ENCODE measurements around the gene KRTAP4-11. TPM values are rescaled to one million over a fixed set of nuclear protein-coding genes. Genes with fewer than 3 reads are reported as not detected.
"Not testable (repeated sequence)": the region's sequence is repeated elsewhere in the genome, so short reads cannot be mapped to it uniquely, and the experiment has no call there.

The KRTAP4-11 gene
- total and polyA plus RNA-seq, 2 of the 8 experiments (the other 6 are each of a cell fraction or from before 2014, with no cell fraction given), result not detected

- H2BK120ac ChIP-seq (replicated peaks; ENCODE audit: low read depth, low read length); H3K4me2 ChIP-seq (ENCODE audit: insufficient read depth in 1 of 2, low read depth in 2 of 2, low read length in 2 of 2); H2BK12ac ChIP-seq (ENCODE audit: low read depth, low read length); H3K27me3 ChIP-seq (replicated peaks in 1 of 4; ENCODE audit: control insufficient read depth in 3 of 4, extremely low read depth in 1 of 4, insufficient read depth in 3 of 4, low read length in 3 of 4); FAIRE-seq; H2BK20ac ChIP-seq (ENCODE audit: low read length); H3K4ac ChIP-seq (replicated peaks; ENCODE audit: insufficient read length, low read depth, low read length); H3K14ac ChIP-seq (ENCODE audit: insufficient read length); H2BK15ac ChIP-seq (ENCODE audit: low read length); H3K4me1 ChIP-seq (replicated peaks in 1 of 4; ENCODE audit: control insufficient read depth in 3 of 4, insufficient read depth in 4 of 4, low read length in 3 of 4); DNase-seq (ENCODE audit: low read depth in 1 of 2, low spot score in 2 of 2); H3K18ac ChIP-seq (ENCODE audit: extremely low read depth, low read length); H4K91ac ChIP-seq (replicated peaks; ENCODE audit: insufficient read length, low read length); H4K5ac ChIP-seq (ENCODE audit: insufficient read length, low read depth, low read length); H3K9me3 ChIP-seq (ENCODE audit: insufficient read depth in 2 of 2, low read depth in 1 of 2, low read length in 1 of 2); H2BK5ac ChIP-seq (ENCODE audit: low read depth, low read length); H4K8ac ChIP-seq (ENCODE audit: extremely low read depth, insufficient read depth, low read length); H2AFZ ChIP-seq (ENCODE audit: low read length); H3K23ac ChIP-seq (ENCODE audit: insufficient read length); H3K36me3 ChIP-seq (ENCODE audit: control insufficient read depth in 2 of 4, insufficient read depth in 4 of 4, low read length in 3 of 4); H3K79me2 ChIP-seq (ENCODE audit: control insufficient read depth in 1 of 2, insufficient read depth in 2 of 2, low read length in 2 of 2); H3K79me1 ChIP-seq (ENCODE audit: low read depth, low read length); POLR2A ChIA-PET (ENCODE audit: partially characterized antibody); H3K27ac ChIP-seq (ENCODE audit: low read depth, low read length); H3K56ac ChIP-seq (replicated peaks; ENCODE audit: insufficient read length, low read depth, low read length); H4K20me1 ChIP-seq (replicated peaks in 1 of 2; ENCODE audit: control insufficient read depth in 1 of 2, insufficient read depth in 2 of 2, low read length in 2 of 2); H2AK5ac ChIP-seq (ENCODE audit: low read depth, low read length); H3K23me2 ChIP-seq (ENCODE audit: low read depth, low read length); H3K4me3 ChIP-seq (ENCODE audit: extremely low read depth in 1 of 4, insufficient read depth in 2 of 4, low read depth in 3 of 4, low read length in 4 of 4); H3K9ac ChIP-seq (replicated peaks in 1 of 4; ENCODE audit: extremely low read depth in 1 of 4, low read depth in 3 of 4, low read length in 3 of 4): not testable (repeated sequence)
- CTCF ChIA-PET (ENCODE audit: partially characterized antibody), result interaction anchor here (0.6 kb wide), 1 partner anchor 206 kb away, joined by 3 read pairs; no protein-coding TSS in a partner anchor
- 90% methylated on average over 7 of the region's 14 CpGs; no CpG with 5 or more reads in 1 of the 2 experiments for WGBS, 2 experiments (ENCODE audit: extremely low coverage in 1 of 2, insufficient coverage in 1 of 2, insufficient read length in 1 of 2, insufficient replicate concordance in 2 of 2, low coverage in 1 of 2, low lambda C conversion rate in 2 of 2, missing lambda C conversion rate in 1 of 2)
These were observed 33.9 kb downstream of the KRTAP4-11 start, which contains the start of gene KRTAP4-7 for GRCh38 chr17:41084100-41084856. Gene KRTAP4-7, plus strand, starts transcription at chr17:41084150. Its CDS starts 57 bp downstream, at chr17:41084207.

DNA sequence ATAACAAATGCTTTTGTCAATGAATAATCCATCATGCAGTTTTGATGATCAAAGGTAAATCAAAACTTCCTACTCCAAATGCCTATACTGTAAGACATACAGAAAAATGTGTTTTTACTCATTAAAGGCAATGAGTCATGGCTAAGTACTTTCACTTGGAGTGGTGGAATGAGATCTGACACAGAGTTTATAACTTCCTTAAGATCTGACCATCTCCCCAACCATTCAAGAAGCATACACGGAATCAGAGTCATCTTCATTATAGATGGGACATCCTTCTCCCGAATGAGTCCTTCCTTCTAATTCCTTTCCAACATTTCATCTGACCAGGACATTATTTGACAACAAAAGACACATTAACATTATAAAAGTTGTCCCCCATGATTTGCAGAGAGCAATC, 34.7 kb downstream of the KRTAP4-11 start:
- H3K27me3 ChIP-seq (replicated peaks in 1 of 4; ENCODE audit: control insufficient read depth in 3 of 4, extremely low read depth in 1 of 4, insufficient read depth in 3 of 4, low read length in 3 of 4); H2BK12ac ChIP-seq (ENCODE audit: low read depth, low read length); H2BK5ac ChIP-seq (ENCODE audit: low read depth, low read length); H3K23ac ChIP-seq (ENCODE audit: insufficient read length); H3K18ac ChIP-seq (ENCODE audit: extremely low read depth, low read length); H4K8ac ChIP-seq (ENCODE audit: extremely low read depth, insufficient read depth, low read length); H2BK120ac ChIP-seq (replicated peaks; ENCODE audit: low read depth, low read length); H3K56ac ChIP-seq (replicated peaks; ENCODE audit: insufficient read length, low read depth, low read length); H3K36me3 ChIP-seq (ENCODE audit: control insufficient read depth in 2 of 4, insufficient read depth in 4 of 4, low read length in 3 of 4); H4K5ac ChIP-seq (ENCODE audit: insufficient read length, low read depth, low read length); H3K9ac ChIP-seq (replicated peaks in 1 of 4; ENCODE audit: extremely low read depth in 1 of 4, low read depth in 3 of 4, low read length in 3 of 4); CTCF ChIA-PET (ENCODE audit: partially characterized antibody); H3K4me3 ChIP-seq (ENCODE audit: extremely low read depth in 1 of 4, insufficient read depth in 2 of 4, low read depth in 3 of 4, low read length in 4 of 4); H2AK5ac ChIP-seq (ENCODE audit: low read depth, low read length); H3K14ac ChIP-seq (ENCODE audit: insufficient read length); H3K4me1 ChIP-seq (replicated peaks in 1 of 4; ENCODE audit: control insufficient read depth in 3 of 4, insufficient read depth in 4 of 4, low read length in 3 of 4); H3K4ac ChIP-seq (replicated peaks; ENCODE audit: insufficient read length, low read depth, low read length); H3K9me3 ChIP-seq (ENCODE audit: insufficient read depth in 2 of 2, low read depth in 1 of 2, low read length in 1 of 2); POLR2A ChIA-PET (ENCODE audit: partially characterized antibody); FAIRE-seq; H4K91ac ChIP-seq (replicated peaks; ENCODE audit: insufficient read length, low read length); H3K79me1 ChIP-seq (ENCODE audit: low read depth, low read length); H2BK15ac ChIP-seq (ENCODE audit: low read length); H3K27ac ChIP-seq (ENCODE audit: low read depth, low read length); H2BK20ac ChIP-seq (ENCODE audit: low read length); DNase-seq (ENCODE audit: low read depth in 1 of 2, low spot score in 2 of 2); H4K20me1 ChIP-seq (replicated peaks in 1 of 2; ENCODE audit: control insufficient read depth in 1 of 2, insufficient read depth in 2 of 2, low read length in 2 of 2); H3K23me2 ChIP-seq (ENCODE audit: low read depth, low read length); H3K4me2 ChIP-seq (ENCODE audit: insufficient read depth in 1 of 2, low read depth in 2 of 2, low read length in 2 of 2); H2AFZ ChIP-seq (ENCODE audit: low read length); H3K79me2 ChIP-seq (ENCODE audit: control insufficient read depth in 1 of 2, insufficient read depth in 2 of 2, low read length in 2 of 2): not testable (repeated sequence)
- 86% methylated on average over 2 of the region's 2 CpGs; no CpG with 5 or more reads in 1 of the 2 experiments for WGBS, 2 experiments (ENCODE audit: extremely low coverage in 1 of 2, insufficient coverage in 1 of 2, insufficient read length in 1 of 2, insufficient replicate concordance in 2 of 2, low coverage in 1 of 2, low lambda C conversion rate in 2 of 2, missing lambda C conversion rate in 1 of 2)
